Measurements from ENCODE around the gene TMEM171.

Gene TMEM171

GRCh38 chr5:73111536-73111935 lies 8.8 kb upstream of the TMEM171 start:
- ATAC-seq (replicated peaks; ENCODE audit: extremely low read depth, poor library complexity, severe bottlenecking) = no peak
- H3K27me3 Mint-ChIP-seq = peaks cover 37% of the 10 kb centered on the region
- H3K36me3 Mint-ChIP-seq (ENCODE audit: insufficient read depth) = no peaks in the 10 kb centered on the region

GRCh38 chr5:73112359-73112758 lies 8.0 kb upstream of the TMEM171 start:
- DNase-seq (ENCODE audit: low spot score in 2 of 2) = no peak
- no peaks in the 10 kb centered on the region for H3K4me1 Mint-ChIP-seq
- peaks cover 46% of the 10 kb centered on the region for H3K27me3 Mint-ChIP-seq
- no peaks in the 10 kb centered on the region for H3K36me3 Mint-ChIP-seq (ENCODE audit: insufficient read depth)
- no peak overlapping the region for H3K27ac Mint-ChIP-seq (ENCODE audit: low read depth)
- ATAC-seq (replicated peaks; ENCODE audit: extremely low read depth, poor library complexity, severe bottlenecking) = no peak
- H3K9me3 Mint-ChIP-seq = no peaks in the 10 kb centered on the region
- no peak overlapping the region for H3K4me3 Mint-ChIP-seq

More at GRCh38 chr5:73111536-73111935, 8.8 kb upstream of the TMEM171 start:
- no peak for DNase-seq (ENCODE audit: low spot score in 2 of 2)
- no peak overlapping the region for H3K27ac Mint-ChIP-seq (ENCODE audit: low read depth)
- H3K4me1 Mint-ChIP-seq = no peaks in the 10 kb centered on the region
- H3K4me3 Mint-ChIP-seq = no peak overlapping the region
- H3K9me3 Mint-ChIP-seq = no peaks in the 10 kb centered on the region

- ATAC-seq (replicated peaks; ENCODE audit: extremely low read depth, poor library complexity, severe bottlenecking) (no peak), DNase-seq (ENCODE audit: low spot score in 2 of 2) (no peak)
- Mint-ChIP-seq H3K9me3 (no peaks in the 10 kb centered on the region), H3K4me1 (peaks cover under 1% of the 10 kb centered on the region), H3K36me3 (ENCODE audit: insufficient read depth) (no peaks in the 10 kb centered on the region), H3K27ac (ENCODE audit: low read depth) (no peak overlapping the region), H3K4me3 (no peak overlapping the region), H3K27me3 (peaks cover 42% of the 10 kb centered on the region)
Observed at GRCh38 chr5:73114044-73114688, 6.2 kb upstream of the TMEM171 start.

DNA sequence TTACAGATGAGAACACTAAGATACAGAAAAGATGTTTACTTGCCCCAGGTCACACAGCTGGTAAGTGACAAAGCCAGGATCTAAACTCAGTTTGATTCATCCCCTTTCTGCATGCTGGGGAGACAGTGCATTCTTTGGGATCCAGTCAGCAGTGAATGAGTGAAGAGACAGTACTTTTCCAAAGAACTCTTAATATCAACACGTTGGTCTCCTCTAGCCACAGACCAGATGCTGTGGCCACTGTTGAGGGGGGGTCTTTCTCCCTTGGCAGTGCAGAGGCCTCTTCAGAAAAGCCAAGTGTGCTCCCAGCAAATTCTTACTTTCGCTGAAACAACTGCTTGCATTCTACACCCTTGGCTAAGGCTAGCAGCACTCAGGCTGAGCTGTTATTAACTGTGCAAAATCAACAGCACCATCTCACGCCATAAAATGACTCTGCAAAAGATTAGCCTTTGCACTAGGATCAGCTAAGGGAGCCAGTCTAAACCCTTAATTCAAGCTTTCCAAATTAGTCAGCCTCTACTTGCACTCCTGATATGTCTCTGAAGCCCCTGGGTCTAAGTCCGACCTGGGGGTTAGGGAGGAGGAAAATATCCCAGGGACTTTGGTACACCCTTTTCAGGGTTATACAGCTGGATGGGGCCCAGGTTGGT lies 4.8 kb upstream of the TMEM171 start:
- Mint-ChIP-seq H3K4me3 (no peak overlapping the region), H3K4me1 (peaks cover 7% of the 10 kb centered on the region), H3K9me3 (no peaks in the 10 kb centered on the region), H3K27ac (ENCODE audit: low read depth) (no peak overlapping the region), H3K36me3 (ENCODE audit: insufficient read depth) (no peaks in the 10 kb centered on the region), H3K27me3 (peaks cover 30% of the 10 kb centered on the region)
- no peak for DNase-seq (ENCODE audit: low spot score in 2 of 2)
- no peak for ATAC-seq (replicated peaks; ENCODE audit: extremely low read depth, poor library complexity, severe bottlenecking)

DNA sequence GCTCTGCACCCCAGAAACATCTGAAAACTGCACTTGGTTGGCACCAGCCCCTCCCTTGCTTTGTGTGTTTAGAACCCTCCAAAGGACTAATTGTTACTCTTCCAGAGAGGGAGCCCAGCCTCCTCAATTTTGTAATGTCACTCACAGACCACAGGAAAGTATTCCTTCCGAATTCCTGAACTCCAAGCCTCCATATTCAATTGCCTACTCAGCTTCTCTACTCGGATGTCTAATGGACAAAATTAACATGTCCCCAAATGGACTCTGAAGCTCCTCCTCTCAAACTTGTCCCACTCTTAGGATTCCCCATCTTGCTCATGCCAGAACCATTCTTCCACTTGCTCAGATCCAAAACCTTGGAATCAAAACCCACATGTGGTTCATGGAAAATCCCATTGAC lies 3.9 kb upstream of the TMEM171 start:
- ATAC-seq (replicated peaks; ENCODE audit: extremely low read depth, poor library complexity, severe bottlenecking) (no peak), DNase-seq (ENCODE audit: low spot score in 2 of 2) (no peak)
- H3K27ac Mint-ChIP-seq (ENCODE audit: low read depth) = no peak overlapping the region
- no peak overlapping the region for H3K4me3 Mint-ChIP-seq
- no peaks in the 10 kb centered on the region for H3K36me3 Mint-ChIP-seq (ENCODE audit: insufficient read depth)
- H3K4me1 Mint-ChIP-seq = peaks cover 8% of the 10 kb centered on the region
- H3K27me3 Mint-ChIP-seq = peaks cover 38% of the 10 kb centered on the region
- no peaks in the 10 kb centered on the region for H3K9me3 Mint-ChIP-seq

DNA sequence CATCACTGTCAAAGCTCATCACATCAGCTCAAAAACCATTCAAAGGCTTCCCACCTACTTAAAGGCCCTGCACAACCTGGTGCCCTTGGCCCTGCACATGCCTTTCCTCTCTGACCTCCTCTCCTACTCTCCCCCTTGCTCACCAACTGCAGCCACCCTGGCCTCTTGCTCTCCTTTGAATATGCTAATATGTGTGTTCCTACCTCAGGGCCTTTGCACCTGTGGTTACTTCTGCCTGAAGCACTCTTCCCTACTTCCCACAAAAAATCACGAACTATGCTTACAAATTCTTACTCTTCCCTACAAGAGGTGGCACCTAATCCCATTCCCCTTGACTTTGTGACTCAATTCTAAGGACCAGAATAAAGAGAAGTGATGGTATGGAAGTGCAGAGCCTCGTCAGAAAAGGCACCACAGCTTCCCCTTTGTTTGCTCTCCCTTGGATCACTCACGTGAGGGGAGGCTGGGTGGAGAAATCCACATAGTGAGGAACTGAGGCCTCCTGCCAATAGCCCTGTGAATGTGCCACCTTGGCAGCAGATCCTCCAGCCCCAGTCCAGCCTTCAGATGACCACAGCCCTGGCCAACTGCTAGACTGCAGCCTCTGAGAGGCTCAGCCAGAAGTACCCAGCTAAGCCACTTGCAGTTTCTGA lies 3.2 kb upstream of the TMEM171 start:
- Mint-ChIP-seq H3K27me3 (peaks cover 43% of the 10 kb centered on the region), H3K4me3 (no peak overlapping the region), H3K9me3 (no peaks in the 10 kb centered on the region), H3K36me3 (ENCODE audit: insufficient read depth) (no peaks in the 10 kb centered on the region), H3K4me1 (peaks cover 12% of the 10 kb centered on the region), H3K27ac (ENCODE audit: low read depth) (no peak overlapping the region)
- ATAC-seq (replicated peaks; ENCODE audit: extremely low read depth, poor library complexity, severe bottlenecking) (no peak), DNase-seq (ENCODE audit: low spot score in 2 of 2) (no peak)

DNA sequence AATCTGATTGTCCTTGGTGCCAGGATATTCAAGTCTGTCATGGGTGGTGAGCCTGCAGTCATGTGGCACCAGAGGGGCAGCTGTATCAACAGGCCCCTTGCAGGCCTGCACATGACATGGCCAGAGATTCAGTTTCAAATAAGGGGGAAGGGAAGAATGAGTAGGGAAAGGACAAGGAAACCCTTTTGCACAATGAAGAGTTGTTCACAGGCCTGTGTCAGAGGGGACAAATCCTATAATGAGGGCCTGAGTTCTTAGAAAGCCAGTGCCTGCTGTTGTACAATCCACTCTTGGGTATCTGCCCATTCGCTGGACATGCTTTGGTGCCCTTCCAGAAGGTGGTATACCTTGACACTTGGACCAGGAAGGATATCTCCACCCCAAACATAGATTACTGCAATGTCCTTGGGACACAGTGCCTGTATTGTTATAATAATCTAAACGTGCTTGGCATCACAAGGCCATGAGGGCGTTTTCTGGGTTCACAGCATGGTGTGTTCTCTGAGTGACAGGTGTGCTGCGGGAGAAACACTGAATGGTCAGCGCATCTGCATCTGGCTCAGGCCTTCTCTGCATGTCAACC lies 1.9 kb upstream of the TMEM171 start:
- H3K27me3 Mint-ChIP-seq = peaks cover 43% of the 10 kb centered on the region
- DNase-seq (ENCODE audit: low spot score in 2 of 2) (no peak), ATAC-seq (replicated peaks; ENCODE audit: extremely low read depth, poor library complexity, severe bottlenecking) (no peak)
- peak overlapping the region; percentile 14 for H3K27ac Mint-ChIP-seq (ENCODE audit: low read depth)
- no peaks in the 10 kb centered on the region for H3K9me3 Mint-ChIP-seq
- no peaks in the 10 kb centered on the region for H3K36me3 Mint-ChIP-seq (ENCODE audit: insufficient read depth)
- peaks cover 21% of the 10 kb centered on the region for H3K4me1 Mint-ChIP-seq
- peak overlapping the region; percentile 4 for H3K4me3 Mint-ChIP-seq

GRCh38 chr5:73119451-73120157 lies 771 bp upstream of the TMEM171 start:
- H3K4me1 Mint-ChIP-seq = peaks cover 33% of the 10 kb centered on the region
- peak overlapping the region; percentile 70 for H3K4me3 Mint-ChIP-seq
- DNase-seq (ENCODE audit: low spot score in 2 of 2) = no peak
- H3K27ac Mint-ChIP-seq (ENCODE audit: low read depth) = no peak overlapping the region
- H3K27me3 Mint-ChIP-seq = peaks cover 49% of the 10 kb centered on the region
- H3K36me3 Mint-ChIP-seq (ENCODE audit: insufficient read depth) = no peaks in the 10 kb centered on the region
- no peaks in the 10 kb centered on the region for H3K9me3 Mint-ChIP-seq
- ATAC-seq (replicated peaks; ENCODE audit: extremely low read depth, poor library complexity, severe bottlenecking) = peak; percentile 46

- DNase-seq (ENCODE audit: low spot score in 2 of 2) (no peak), ATAC-seq (replicated peaks; ENCODE audit: extremely low read depth, poor library complexity, severe bottlenecking) (no peak)
- Mint-ChIP-seq H3K27ac (ENCODE audit: low read depth) (no peak overlapping the region), H3K9me3 (no peaks in the 10 kb centered on the region), H3K27me3 (peaks cover 46% of the 10 kb centered on the region), H3K36me3 (ENCODE audit: insufficient read depth) (no peaks in the 10 kb centered on the region), H3K4me3 (peak overlapping the region; percentile 70), H3K4me1 (peaks cover 45% of the 10 kb centered on the region)
Observed at GRCh38 chr5:73121119-73121463, 716 bp downstream of the TMEM171 start.

GRCh38 chr5:73122875-73123810 lies 2.8 kb downstream of the TMEM171 start:
- ATAC-seq (replicated peaks; ENCODE audit: extremely low read depth, poor library complexity, severe bottlenecking) = no peak
- H3K9me3 Mint-ChIP-seq = no peaks in the 10 kb centered on the region

GRCh38 chr5:73125289-73125688 lies 4.9 kb downstream of the TMEM171 start:
- H3K9me3 Mint-ChIP-seq = no peaks in the 10 kb centered on the region
- peaks cover 8% of the 10 kb centered on the region for H3K36me3 Mint-ChIP-seq (ENCODE audit: insufficient read depth)
- peaks cover 28% of the 10 kb centered on the region for H3K27me3 Mint-ChIP-seq
- peaks cover 53% of the 10 kb centered on the region for H3K4me1 Mint-ChIP-seq
- no peak for ATAC-seq (replicated peaks; ENCODE audit: extremely low read depth, poor library complexity, severe bottlenecking)
- H3K4me3 Mint-ChIP-seq = no peak overlapping the region
- H3K27ac Mint-ChIP-seq (ENCODE audit: low read depth) = no peak overlapping the region
- no peak for DNase-seq (ENCODE audit: low spot score in 2 of 2)

More at GRCh38 chr5:73122875-73123810, 2.8 kb downstream of the TMEM171 start:
- Mint-ChIP-seq H3K36me3 (ENCODE audit: insufficient read depth) (no peaks in the 10 kb centered on the region), H3K27me3 (peaks cover 28% of the 10 kb centered on the region), H3K4me3 (peak overlapping the region; percentile 70), H3K27ac (ENCODE audit: low read depth) (peak overlapping the region; percentile 67), H3K4me1 (peaks cover 53% of the 10 kb centered on the region)
- DNase-seq (ENCODE audit: low spot score in 2 of 2) = no peak
